HG03565 (cell line): ENCODE measurements around the gene MMP28.

ENCODE experiments used
- ATAC-seq: cut with Tn5 transposase; IDR thresholded peaks from one replicate; pipeline ENCODE4 v1.9.1; 2021; ENCODE audit warnings: mild to moderate bottlenecking, moderate library complexity; ENCODE audit not compliant: unreplicated experiment

Gene MMP28

GRCh38 chr17:35799942-35800341 lies 4.5 kb upstream of the MMP28 start:
- no peak for ATAC-seq

- no peak for ATAC-seq
Observed at GRCh38 chr17:35797918-35798317, 2.5 kb upstream of the MMP28 start.

GRCh38 chr17:35797370-35797769 lies 1.9 kb upstream of the MMP28 start:
- no peak for ATAC-seq

GRCh38 chr17:35796942-35797341 lies 1.5 kb upstream of the MMP28 start:
- no peak for ATAC-seq

- no peak for ATAC-seq
Observed at GRCh38 chr17:35795871-35796265, 427 bp upstream of the MMP28 start.

GRCh38 chr17:35793257-35793656 lies 2.2 kb downstream of the MMP28 start:
- ATAC-seq: no peak

GRCh38 chr17:35791681-35792350 lies 3.6 kb downstream of the MMP28 start:
- ATAC-seq: no peak

- no peak for ATAC-seq
Observed at GRCh38 chr17:35790841-35791240, 4.6 kb downstream of the MMP28 start.

- ATAC-seq: no peak
Observed at GRCh38 chr17:35788477-35789368, 6.7 kb downstream of the MMP28 start.

- no peak for ATAC-seq
Observed at GRCh38 chr17:35786941-35787432, 8.5 kb downstream of the MMP28 start.

GRCh38 chr17:35784895-35785294 lies 10.5 kb downstream of the MMP28 start:
- no peak for ATAC-seq

- ATAC-seq: no peak
Observed at GRCh38 chr17:35780950-35781349, 14.5 kb downstream of the MMP28 start.

- ATAC-seq: no peak
Observed at GRCh38 chr17:35778641-35779196, 16.7 kb downstream of the MMP28 start.

GRCh38 chr17:35775583-35775982 lies 19.9 kb downstream of the MMP28 start:
- ATAC-seq: no peak

- ATAC-seq: no peak
Observed at GRCh38 chr17:35775039-35775438, 20.4 kb downstream of the MMP28 start.

- ATAC-seq: no peak
Observed at GRCh38 chr17:35774499-35774898, 20.9 kb downstream of the MMP28 start.

GRCh38 chr17:35773679-35774425 lies 21.6 kb downstream of the MMP28 start:
- no peak for ATAC-seq

- ATAC-seq: no peak
Observed at GRCh38 chr17:35773129-35773528, 22.3 kb downstream of the MMP28 start.

- ATAC-seq: no peak
Observed at GRCh38 chr17:35769895-35770486, 25.4 kb downstream of the MMP28 start.

- no peak for ATAC-seq
Observed at GRCh38 chr17:35768797-35769196, 26.6 kb downstream of the MMP28 start.
